Astrocyte of the cerebellum (primary cell): Measurements from ENCODE around the gene FRMD4B.

ENCODE experiments used
- DNase-seq: peaks from one replicate; pipeline ENCODE4 v3.0.0-alpha.2; 2011; ENCODE audit warnings: low read depth
- H3K4me3 ChIP-seq: 2 replicates; pipeline ENCODE4 v1.5.1; 2011; ENCODE audit warnings: mild to moderate bottlenecking, low read depth, low read length, moderate library complexity
- in situ Hi-C: cut with HindIII; loops from 2 replicates; pipeline ENCODE4 v1.10.0; 2017; ENCODE audit warnings: low sequenced_read_pairs
- TF ChIP-seq, protein P1 (sequence below): IDR thresholded peaks from 2 replicates; pipeline ENCODE4 v1.5.1; 2012; ENCODE audit warnings: low read length, low read depth, moderate library complexity, mild to moderate bottlenecking; ENCODE audit errors: missing control alignments

FRMD4B gene

GRCh38 chr3:69392415-69392814 lies 6.5 kb upstream of the FRMD4B start:
- in situ Hi-C loops: no loop called here
- no peak for DNase-seq
- H3K4me3 ChIP-seq: no peak overlapping the region
- TF ChIP-seq, protein P1, sequence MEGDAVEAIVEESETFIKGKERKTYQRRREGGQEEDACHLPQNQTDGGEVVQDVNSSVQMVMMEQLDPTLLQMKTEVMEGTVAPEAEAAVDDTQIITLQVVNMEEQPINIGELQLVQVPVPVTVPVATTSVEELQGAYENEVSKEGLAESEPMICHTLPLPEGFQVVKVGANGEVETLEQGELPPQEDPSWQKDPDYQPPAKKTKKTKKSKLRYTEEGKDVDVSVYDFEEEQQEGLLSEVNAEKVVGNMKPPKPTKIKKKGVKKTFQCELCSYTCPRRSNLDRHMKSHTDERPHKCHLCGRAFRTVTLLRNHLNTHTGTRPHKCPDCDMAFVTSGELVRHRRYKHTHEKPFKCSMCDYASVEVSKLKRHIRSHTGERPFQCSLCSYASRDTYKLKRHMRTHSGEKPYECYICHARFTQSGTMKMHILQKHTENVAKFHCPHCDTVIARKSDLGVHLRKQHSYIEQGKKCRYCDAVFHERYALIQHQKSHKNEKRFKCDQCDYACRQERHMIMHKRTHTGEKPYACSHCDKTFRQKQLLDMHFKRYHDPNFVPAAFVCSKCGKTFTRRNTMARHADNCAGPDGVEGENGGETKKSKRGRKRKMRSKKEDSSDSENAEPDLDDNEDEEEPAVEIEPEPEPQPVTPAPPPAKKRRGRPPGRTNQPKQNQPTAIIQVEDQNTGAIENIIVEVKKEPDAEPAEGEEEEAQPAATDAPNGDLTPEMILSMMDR: no peak

DNA sequence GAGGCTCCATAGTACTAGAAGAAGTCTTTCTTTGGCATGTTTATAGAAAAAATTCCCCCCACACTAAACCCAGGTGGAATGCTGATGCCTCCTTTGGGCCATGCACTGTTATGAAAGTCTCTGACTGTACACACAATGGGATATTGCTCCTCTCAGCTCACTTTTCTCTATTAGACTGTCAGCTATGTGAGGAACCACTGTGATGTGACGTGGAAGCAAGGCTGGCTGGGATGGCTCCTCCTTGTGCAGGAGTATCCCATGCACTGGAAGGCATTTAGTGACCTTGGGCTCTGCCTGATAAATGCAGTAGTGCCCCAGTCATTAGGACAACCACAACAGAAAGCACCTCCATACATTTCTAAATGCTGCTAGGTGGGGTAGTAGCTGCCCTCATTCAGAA lies 5.7 kb upstream of the FRMD4B start:
- no peak for DNase-seq
- in situ Hi-C loops: no loop called here
- TF ChIP-seq, protein P1: no peak
- no peak overlapping the region for H3K4me3 ChIP-seq

GRCh38 chr3:69390771-69391170 lies 4.9 kb upstream of the FRMD4B start:
- TF ChIP-seq, protein P1: no peak
- DNase-seq: no peak
- no peak overlapping the region for H3K4me3 ChIP-seq
- in situ Hi-C loops: no loop called here

GRCh38 chr3:69389520-69390248 lies 3.8 kb upstream of the FRMD4B start:
- no peak for DNase-seq
- TF ChIP-seq, protein P1: no peak
- in situ Hi-C loops: no loop called here

DNA sequence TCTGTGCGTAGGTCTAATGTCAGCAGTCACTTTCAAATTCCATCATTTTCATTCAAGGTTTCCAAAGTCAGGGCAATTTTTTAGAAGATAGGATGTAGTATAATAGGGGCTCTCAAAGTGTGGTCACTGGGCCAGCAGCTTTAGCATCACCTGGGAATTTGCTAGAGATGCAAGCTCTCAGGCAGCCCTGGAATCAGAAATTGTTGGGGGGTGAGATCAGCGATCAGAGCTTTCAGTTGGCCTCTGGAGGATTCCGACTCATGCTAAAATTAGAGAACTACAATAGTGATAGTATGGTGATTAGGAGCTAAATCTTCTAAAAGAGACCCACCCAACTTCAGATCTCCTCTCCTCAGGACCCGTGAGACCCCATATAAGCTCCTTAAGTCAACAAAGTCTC lies 2.4 kb upstream of the FRMD4B start:
- in situ Hi-C loops: no loop called here
- H3K4me3 ChIP-seq: no peak overlapping the region
- DNase-seq: no peak
- TF ChIP-seq, protein P1: no peak

More at GRCh38 chr3:69389520-69390248, 3.8 kb upstream of the FRMD4B start:
- no peak overlapping the region for H3K4me3 ChIP-seq

DNA sequence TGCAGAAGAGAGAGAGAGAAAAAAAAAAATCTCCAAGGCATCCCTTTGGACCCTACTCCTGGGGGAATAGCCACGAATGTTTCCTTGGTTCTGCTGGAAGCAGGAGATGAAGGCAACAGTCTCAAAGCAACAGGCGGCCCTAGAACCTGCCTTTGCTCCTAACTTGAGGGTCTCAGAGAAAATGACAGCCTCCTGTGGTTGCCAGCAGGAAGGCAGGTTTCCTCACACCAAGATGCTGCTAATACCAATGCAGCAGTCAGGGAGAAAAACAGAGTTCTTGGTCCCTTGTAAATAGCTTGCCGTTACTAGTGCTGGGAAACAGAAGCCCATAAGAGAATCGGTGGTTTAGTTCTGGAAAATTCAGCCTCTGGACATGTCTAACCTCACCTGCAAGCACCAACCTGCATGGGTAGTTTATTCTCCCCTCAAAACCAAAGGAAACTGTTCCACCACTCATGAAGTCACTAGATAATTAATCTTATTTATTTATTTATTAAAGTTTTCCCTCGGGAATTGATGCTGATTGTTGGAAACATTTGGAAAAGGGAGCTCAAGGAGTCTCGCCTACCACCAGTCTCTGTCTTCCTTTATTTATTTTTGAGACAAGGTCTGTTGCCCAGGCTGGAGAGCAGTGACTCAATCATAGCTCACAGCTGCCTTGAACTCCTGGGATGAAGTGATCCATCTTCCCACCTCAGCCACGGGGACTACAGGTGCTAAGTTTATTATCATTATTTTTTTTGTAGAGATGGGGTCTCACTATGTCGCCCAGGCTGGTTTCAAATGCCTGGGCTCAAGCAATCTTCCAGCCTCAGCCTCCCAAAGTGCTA lies 883 bp upstream of the FRMD4B start:
- no peak for DNase-seq
- TF ChIP-seq, protein P1: peak; percentile 0
- in situ Hi-C loops: no loop called here
- peak overlapping the region; percentile 41 for H3K4me3 ChIP-seq
